ENCODE results near the gene ECPAS. TPM values are rescaled to one million over a fixed set of nuclear protein-coding genes. Genes with fewer than 3 reads are reported as not detected.

ECPAS gene
- total RNA-seq, 1 experiment from 2014 or later: 106 TPM

- Histone ChIP-seq H3K9me3 (ENCODE audit: control insufficient read depth, low read depth, low read length) (no peaks in the 10 kb centered on the region), H3K23me2 (ENCODE audit: insufficient read length, low read depth, low read length, poor library complexity, severe bottlenecking) (no peaks in the 10 kb centered on the region), H2BK12ac (ENCODE audit: insufficient read length, low read depth, low read length) (no peak overlapping the region), H3K4me2 (ENCODE audit: insufficient read depth, insufficient read length, low read length) (no peak overlapping the region), H2BK20ac (ENCODE audit: low read depth, low read length, poor library complexity, severe bottlenecking) (no peak overlapping the region), H3K18ac (ENCODE audit: insufficient read length, low read depth, low read length) (no peak overlapping the region), H3K27me3 (ENCODE audit: insufficient read depth, low read length) (no peaks in the 10 kb centered on the region), H3K14ac (ENCODE audit: insufficient read depth, low read length) (no peak overlapping the region), H2BK5ac (ENCODE audit: insufficient read length, low read length) (no peak overlapping the region), H2AK5ac (ENCODE audit: insufficient read length, low read length) (no peak overlapping the region), H4K20me1 (ENCODE audit: control insufficient read depth, insufficient read depth, insufficient read length) (no peaks in the 10 kb centered on the region), H2BK120ac (ENCODE audit: low read depth, low read length, poor library complexity, severe bottlenecking) (no peak overlapping the region), H4K91ac (ENCODE audit: insufficient read length, low read depth, low read length) (no peak overlapping the region), H3K79me2 (ENCODE audit: insufficient read depth, low read length) (no peaks in the 10 kb centered on the region), H3K4ac (ENCODE audit: low read depth, low read length) (no peak overlapping the region), H3K27ac (ENCODE audit: insufficient read length, low read depth, low read length) (no peak overlapping the region), H3T11ph (ENCODE audit: low read length) (no peak overlapping the region), H3K23ac (ENCODE audit: insufficient read length, low read depth, low read length) (no peak overlapping the region), H3K9ac (ENCODE audit: extremely low read depth, insufficient read length, low read length) (no peak overlapping the region), H4K5ac (ENCODE audit: insufficient read length, low read depth, low read length) (no peak overlapping the region), H3K56ac (ENCODE audit: insufficient read length, low read depth, low read length) (no peak overlapping the region), H3K79me1 (ENCODE audit: insufficient read depth, low read depth, low read length, poor library complexity, severe bottlenecking) (no peaks in the 10 kb centered on the region), H3K4me1 (ENCODE audit: insufficient read depth, low read length) (no peaks in the 10 kb centered on the region), H4K8ac (replicated peaks; ENCODE audit: insufficient read length, low read depth, low read length) (no peak overlapping the region), H2BK15ac (ENCODE audit: low read depth, low read length) (no peak overlapping the region), H2AFZ (ENCODE audit: low read length) (no peak overlapping the region)
- TF ChIP-seq CTCF (conservative IDR thresholded peaks at IDR 0.05): no peak
- no peak overlapping the region; a peak in 1 of 7 replicates for H3K27ac Mint-ChIP-seq
- 0 out of 4 replicates have a peak, but pooled peaks cover 0 to 3% of the 10 kb centered on the region in 2 experiments for H3K4me1 Mint-ChIP-seq
- no CpG with 5 or more reads among the region's 3 CpGs for WGBS (ENCODE audit: extremely low coverage, insufficient read length, low lambda C conversion rate)
- no peaks in the 10 kb centered on the region for H3K36me3 Mint-ChIP-seq (ENCODE audit: insufficient read depth in 1 of 3, low read depth in 3 of 3)
- no peak for DNase-seq
- no peak overlapping the region for H3K4me3 Mint-ChIP-seq
- no peaks in the 10 kb centered on the region for H3K9me3 Mint-ChIP-seq
- H3K27me3 Mint-ChIP-seq (ENCODE audit: low read depth): no peaks in the 10 kb centered on the region
These were observed 18.3 kb upstream of the ECPAS start for GRCh38 chr9:111502506-111502905.
